HG03159 (cell line): Measurements from ENCODE around the gene ANXA11.
A peak's percentile ranks its signal among the peaks of the same experiment; 100 is the strongest.
"Not testable (repeated sequence)": the region's sequence is repeated elsewhere in the genome, so short reads cannot be mapped to it uniquely, and the experiment has no call there.

Experiments
- ATAC-seq: cut with Tn5 transposase; IDR thresholded peaks from one replicate; pipeline ENCODE4 v1.9.1; 2021; ENCODE audit warnings: mild to moderate bottlenecking, moderate library complexity; ENCODE audit not compliant: unreplicated experiment

The ANXA11 gene

DNA sequence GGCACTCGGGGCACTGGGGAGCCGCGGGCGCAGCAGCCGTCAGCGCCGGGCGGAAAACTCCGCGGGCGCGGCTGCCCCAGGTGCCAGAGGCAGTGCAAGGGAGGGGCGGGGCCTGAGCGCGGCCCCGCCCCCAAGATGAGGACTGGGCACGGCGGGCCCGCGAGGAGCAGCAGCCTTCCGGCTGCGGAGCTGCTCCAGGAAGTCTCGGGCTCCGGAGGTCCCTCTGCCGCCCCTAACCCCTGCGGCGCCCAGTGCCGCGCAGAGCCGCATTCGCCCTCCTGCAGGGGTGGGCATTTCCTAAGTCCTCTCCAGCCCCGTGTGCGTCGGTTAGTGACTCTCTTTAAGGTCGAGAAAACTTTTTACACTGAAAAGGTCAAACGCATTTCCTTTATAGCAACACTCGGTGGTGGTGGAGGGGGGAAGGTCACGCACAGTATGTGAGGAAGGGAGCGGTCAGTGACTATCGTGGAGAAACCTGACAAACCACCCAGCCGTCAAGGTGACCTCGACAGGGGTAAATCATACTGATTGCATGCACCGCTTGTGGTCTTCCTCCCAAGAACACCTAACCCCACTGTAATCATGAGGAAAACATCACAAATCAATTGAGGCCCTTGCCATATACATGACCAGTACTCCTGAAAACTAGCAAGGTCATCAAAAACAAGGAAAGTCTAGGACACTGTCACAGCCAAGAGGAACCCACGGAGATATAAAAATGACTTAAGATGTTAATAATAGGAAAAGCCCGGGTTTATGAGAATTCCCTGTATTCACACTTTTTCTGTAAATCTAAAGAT is at the start of gene ANXA11:
Gene ANXA11, minus strand, starts transcription at position 61 of the 800 bp plus-strand sequence. CDS start 32,676 bp downstream, outside the sequence.
- ATAC-seq = peak; percentile 81

DNA sequence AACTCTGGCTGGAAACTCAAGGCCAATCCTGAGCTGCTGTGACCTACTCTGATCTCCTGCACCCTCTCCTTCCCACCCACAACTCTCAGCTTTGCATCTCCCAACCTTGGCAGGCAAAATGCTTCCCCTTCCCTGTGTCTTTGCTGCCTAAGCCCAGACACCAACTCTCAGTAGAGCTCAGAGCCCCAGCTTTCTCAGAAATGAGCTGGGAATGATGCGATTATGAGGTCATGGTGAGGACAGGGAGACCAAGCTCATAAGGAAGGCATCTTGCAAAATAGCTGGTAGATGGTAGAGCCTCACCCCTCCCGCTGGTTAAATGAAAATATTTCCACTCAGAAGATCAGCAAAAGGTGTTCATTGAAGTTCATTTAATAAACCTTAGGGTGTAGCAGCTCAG is 49.4 kb upstream of the ANXA11 start:
- ATAC-seq = not testable (repeated sequence)

DNA sequence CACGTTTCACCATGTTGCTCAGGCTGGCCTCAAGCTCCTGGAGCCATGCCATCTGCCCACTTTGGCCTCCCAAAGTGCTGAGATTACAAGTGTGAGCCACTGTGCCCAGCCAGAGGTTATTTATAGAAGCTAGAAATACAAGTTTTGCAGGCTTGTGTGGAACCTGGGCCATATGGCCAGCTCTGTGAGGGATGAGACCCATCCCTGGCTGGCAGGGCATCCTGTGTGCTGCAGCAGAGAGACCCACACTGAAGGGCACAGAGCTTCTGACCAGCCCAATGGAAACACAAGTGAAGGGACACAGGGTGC is 48.6 kb upstream of the ANXA11 start:
- not testable (repeated sequence) for ATAC-seq

DNA sequence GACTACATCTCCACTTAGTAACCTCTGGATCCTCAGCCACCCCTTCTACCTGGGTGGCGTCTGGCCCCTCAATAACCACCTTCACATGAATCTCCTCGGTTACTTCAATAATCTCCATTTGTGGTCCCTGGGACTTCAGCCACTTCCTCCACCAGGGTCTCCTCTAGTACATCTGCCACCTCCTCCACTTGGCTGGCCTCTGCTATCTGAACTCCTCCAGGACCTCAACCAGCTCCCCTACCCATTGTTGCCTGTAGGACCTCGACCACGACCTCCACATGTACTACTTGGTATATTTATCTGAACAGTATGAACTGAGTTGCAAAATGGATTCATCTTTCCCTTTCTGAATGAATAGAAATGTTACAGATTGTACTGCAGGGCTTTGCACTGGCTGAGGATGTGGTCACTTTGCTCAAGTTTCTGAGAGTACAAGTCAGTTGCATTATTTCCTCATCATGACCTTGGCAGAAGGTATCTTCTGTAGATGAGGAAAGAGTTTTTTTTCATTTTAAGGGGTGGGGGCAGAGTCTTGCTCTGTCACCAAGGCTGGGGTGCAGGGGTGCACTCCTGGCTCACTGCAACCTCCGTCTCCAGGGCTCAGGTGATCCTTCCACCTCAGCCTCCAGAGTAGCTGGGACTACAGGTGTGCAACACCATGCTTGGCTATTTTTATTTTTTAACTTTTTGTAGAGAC is 48.1 kb upstream of the ANXA11 start:
- ATAC-seq = peak; percentile 84

DNA sequence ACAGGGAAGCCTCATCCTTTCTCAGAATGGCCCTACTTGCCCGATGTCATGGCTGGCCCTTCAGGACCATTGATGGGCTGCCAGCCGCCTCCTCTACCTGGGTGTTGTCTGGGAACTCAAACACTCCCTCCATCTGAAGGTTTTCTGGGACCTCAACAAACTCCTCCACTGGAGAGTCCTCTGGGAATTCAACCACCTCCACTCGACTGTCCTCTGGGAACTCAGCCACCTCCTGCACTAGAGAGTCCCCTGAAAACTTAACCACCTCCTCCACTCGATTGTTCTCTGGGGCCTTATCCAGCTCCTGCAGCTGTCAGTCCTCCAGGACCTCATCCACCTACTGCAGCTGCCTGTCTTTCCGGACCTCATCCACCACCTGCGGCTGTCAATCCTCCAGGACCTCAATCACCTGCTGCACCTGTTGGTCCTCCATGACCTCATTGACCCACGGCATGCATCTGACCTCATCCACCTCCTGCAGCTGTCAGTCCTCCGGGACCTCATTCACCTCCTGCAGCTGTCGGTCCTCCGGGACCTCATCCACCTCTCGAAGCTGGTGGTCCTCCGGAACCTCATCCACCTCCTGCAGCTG is 47.1 kb upstream of the ANXA11 start:
- ATAC-seq = no peak

DNA sequence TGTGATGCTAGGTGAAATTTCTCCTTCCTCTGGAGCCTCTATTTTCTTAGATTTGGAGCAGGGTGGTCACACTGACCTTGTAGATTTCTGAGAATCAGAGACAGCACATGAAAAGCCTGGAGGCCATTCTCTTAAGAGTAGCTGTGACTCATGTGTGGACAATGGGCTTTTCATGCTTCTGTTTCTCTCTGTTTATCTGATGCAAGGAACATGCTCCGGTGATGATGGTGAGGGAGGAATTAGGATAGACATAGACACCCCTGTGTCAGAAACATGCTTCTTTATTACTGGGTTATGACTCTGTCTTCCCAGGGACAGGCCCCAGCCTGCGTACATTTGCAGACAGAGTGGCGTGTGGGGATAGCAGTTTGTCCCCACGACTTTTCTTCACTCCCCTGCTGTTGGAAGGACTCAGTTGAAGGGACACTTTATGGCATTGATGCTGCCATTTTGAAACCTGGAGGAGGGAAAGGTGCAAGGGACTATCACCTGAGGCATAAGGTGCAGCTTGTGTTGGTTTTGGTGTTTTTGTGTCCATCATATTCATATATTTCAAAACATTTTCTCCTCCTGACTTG is 46.5 kb upstream of the ANXA11 start:
- not testable (repeated sequence) for ATAC-seq

DNA sequence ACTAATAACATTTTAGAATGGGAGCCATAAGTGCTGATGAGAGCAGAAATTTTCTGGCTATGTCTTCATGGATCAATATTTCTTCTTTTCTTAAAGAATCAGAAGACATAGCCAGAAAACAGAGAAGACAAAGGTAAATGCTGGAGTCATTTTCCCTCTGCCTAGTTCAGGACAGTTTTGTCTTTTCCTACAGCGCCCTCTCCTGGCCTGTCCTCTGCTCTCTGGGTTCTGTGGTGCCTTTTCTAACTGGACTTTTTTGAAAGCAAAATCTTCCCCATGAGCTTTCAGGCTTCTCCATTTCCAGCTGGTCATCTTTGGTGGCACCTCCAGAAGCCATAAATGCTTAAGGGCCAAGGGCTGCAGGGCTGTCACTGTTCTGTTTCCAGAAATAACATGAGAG is 45.1 kb upstream of the ANXA11 start:
- not testable (repeated sequence) for ATAC-seq

DNA sequence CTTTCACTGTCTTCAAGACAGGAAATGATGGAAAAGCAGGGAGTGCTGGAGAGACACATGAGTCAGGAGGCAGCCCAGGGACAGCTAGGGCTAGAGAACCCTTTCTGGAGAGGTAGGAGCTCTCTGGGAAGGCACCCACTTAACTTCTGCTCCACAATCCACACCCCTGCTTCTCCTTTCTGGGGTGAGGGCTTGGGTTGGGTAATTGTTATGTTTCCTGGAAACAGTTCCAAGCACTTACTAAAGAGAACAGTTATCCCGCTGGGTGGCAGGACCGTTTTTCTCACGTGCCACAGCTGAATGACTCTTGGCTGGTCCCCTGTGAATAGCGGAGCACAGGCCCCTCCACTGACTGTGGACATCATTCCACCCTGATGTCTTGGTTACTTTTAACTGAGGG is 44.6 kb upstream of the ANXA11 start:
- not testable (repeated sequence) for ATAC-seq

DNA sequence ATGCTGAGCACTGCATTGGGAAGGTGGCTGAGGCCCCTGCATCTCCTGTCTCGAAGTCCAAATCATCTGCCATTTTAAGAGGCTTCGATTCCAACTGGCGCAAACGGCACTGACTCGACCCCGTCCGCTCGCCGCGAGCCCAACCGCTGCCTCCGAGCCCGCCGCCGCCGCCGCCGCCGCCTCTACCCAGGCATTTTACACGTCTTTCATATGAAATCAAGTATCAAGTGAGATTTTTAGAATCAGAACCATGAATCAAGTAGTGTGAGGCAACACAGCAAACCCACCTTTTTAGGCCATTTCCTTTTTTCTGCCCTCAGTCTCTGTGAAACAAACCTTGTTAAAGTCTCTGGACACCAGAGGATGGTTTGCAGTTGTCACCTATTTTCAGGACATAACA is 42.3 kb upstream of the ANXA11 start:
- ATAC-seq = not testable (repeated sequence)

DNA sequence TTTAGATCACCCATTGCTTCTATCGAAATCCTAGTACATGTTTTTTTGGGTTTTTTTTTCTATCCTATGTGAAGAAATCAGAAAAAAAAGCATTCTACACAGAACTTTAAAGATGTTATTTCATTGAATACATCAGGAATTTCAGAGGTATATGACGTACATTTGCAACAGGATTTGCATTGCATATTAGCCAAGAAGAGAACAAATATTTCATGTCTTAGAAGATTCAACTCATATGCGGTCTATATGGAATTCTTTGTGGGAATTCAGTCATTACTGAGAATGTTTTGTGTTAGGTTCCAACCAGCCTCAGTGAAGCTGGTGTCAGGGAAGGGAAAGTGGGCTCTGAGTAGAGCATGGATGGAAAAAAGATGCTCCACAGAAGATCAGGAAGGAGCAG is 39.0 kb upstream of the ANXA11 start:
- ATAC-seq = not testable (repeated sequence)

DNA sequence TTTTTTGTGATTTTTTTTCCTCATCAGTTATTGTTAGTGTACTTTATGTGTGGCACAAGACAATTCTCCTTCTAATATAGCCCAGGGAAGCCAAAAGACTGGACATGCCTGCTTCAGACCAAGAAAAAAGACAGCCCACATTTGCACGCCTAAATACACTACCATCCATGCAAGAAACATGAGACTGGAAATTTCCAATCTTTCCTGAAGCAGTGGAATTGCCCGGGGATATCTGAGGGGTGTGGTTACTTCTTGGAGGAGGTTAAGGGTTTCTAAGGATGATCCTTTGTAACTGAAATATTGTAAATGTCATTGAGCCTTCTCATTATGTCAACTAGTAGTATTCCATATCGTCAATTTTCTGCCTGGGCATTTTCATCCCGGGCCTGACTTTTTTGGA is 37.0 kb upstream of the ANXA11 start:
- not testable (repeated sequence) for ATAC-seq

DNA sequence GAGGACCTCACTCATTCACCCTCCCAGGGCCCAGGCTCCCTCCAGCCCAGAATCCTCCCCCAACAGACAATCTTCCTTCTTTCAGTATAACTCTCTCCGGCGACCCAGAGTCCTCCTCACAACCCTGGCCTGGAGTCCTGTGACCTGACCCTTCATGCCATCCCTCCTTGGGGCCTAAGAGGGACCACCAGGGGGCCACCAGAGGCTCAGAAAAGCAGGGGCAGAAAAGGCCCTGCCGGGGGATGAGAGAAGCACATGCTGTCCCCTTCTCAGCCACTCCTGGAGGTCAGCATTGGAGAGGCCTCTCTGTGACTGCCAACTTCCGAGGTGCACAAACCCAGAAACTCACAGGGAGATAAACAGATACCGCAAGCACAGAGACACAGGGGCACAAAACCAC is 31.1 kb upstream of the ANXA11 start:
- ATAC-seq = not testable (repeated sequence)

DNA sequence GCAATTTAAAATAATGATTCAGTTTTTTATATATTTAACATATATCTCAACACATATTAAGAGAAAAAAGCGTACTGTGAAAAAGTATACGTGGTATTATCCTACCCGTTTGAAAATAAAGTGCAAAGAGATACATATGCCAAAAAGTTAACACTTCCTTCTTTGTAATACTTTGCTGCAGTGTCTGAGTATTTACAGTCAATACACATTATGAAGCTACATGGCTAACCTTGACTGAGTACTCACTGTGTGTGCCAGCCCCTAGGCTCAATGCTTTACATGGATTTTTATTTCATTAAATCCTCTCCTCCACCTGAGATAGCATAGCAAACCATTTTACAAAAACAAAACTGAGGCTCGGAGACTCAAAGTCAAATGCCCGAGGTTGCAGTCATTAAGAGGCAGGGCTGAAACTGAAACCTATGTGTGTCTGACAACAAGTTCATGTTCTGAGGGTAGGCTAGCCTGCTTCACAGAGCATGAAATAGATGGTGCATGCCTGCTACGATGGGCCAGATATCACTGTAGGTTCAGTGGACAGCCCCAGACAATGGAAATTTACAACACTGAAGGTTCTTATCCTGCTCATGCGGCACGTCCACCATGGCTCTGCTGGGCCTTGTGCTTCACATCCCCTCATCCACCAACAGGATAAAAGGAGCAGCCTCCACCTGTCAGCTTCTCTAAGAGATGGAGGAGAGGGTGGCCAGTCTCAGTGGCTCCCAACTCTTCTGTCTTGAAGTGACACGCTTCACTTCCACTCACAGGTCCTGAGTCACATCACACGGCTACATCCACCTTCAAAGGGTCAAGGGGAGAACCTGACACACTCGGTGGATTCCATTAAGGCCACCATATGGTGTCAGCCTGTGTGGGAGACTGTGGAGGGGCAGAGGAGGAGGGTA is 29.2 kb upstream of the ANXA11 start:
- ATAC-seq = peak; percentile 100

DNA sequence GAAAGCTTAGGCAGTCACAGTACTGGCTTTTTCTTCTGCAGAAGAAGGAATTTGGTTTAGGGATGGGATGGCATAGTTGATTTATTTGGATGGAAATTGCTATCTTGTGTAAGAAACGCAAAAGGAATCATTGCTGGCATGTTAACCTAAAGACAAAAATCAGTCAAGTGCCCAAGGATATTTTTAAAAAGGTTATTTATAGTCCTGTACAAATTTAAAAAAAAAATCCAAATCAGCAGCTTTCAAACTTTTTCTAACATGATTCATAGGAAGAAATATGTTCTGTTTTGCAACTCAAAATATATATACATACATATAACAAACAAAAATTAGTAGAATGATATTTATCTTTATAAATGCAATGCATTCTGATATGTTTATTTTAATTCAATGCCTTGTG is 28.5 kb upstream of the ANXA11 start:
- not testable (repeated sequence) for ATAC-seq

DNA sequence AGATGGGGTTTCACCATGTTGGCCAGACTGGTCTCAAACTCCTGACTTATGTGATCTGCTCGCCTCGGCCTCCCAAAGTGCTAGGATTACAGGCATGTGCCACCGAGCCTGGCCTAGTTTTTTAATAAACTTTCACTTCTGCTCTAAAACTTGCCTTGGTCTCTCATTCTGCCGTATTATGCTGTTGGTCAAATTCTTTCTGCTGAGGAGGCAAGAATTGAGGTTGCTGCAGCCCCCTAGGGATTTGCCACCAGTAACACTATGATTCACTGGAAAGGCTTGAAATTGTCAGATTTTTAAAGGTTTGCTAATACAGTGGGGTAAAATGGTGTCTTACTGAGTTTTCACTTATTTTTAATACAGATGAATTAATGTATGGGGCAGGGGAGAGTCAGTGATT is 21.4 kb upstream of the ANXA11 start:
- peak; percentile 65 for ATAC-seq

DNA sequence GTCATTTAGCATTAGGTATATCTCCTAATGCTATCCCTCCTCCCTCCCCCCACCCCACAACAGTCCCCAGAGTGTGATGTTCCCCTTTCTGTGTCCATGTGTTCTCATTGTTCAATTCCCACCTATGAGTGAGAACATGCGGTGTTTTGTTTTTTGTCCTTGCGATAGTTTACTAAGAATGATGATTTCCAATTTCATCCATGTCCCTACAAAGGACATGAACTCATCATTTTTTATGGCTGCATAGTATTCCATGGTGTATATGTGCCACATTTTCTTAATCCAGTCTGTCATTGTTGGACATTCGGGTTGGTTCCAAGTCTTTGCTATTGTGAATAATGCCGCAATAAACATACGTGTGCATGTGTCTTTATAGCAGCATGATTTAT is 17.7 kb upstream of the ANXA11 start:
- not testable (repeated sequence) for ATAC-seq

DNA sequence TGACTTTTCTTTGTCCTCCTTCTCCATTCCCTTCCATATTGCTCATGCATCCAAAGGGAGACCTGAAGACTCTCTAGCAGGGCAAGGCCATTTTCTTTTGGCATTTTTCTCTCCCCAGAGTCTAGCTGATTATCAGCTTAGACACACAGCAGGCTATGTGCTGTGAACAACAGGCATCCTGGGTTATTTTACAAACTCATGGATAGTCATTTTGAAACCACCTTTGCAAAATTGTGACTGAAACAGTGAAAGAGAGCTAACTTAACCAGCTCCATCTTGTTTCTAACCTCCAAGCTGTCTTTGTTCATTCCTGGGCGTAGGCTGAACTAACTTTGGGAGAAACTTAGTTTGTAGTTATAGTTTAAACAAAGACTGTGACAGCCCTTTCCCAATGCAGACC is 13.5 kb upstream of the ANXA11 start:
- peak; percentile 83 for ATAC-seq

DNA sequence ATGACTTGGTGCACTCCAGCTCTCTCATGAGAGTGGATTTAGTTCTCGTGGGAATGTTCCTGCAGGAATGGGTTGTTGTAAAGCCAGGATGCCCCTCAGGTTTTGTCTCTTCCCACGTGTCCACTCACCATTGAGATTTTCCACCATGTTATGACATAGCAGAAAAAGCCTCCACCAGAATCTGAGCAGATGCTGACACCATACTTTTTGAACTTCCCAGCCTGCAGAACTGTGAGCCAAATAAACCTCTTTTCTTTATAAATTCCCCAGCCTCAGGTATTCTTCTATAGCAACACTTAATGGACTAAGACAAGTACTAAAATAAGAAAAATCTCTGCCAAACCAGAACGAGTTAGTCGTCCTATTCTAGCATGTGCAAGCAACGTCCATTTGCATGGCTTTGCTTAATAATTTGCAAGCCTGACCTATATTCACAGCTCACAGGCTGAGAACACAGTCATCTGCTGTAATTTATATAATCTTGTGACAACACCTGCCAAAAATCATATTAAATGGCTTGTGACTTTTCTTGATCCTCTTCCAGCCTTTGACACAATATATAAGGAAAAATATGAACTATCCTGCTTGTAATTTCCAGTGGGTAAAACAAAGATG is 9.1 kb upstream of the ANXA11 start:
- ATAC-seq = not testable (repeated sequence)

DNA sequence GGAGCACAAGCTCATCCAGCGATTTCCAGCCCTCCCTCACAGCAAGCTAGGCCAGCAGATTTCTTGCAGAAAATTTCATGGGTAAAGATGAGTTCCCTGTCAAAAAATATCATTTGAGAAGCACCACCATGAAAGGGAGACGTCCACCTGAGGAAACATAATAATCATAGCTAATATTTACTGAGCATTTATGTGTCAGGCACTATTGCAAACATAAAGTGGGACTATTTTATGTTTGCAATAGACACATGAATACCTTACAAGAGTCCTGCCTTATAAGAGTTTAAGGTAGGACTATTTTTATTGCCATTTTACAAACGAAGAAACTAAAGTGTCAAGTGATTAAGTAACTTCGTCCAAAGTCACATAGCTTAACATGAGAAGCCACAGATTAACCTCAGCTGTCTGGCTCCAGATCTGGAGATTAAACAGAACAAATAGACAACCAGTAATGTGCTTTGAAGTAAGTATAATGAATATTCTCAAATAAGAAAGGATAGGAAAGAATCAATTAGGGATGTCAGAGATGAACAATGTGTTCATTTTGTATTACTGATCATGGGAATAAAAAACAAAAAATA is 7.3 kb upstream of the ANXA11 start:
- ATAC-seq = not testable (repeated sequence)

DNA sequence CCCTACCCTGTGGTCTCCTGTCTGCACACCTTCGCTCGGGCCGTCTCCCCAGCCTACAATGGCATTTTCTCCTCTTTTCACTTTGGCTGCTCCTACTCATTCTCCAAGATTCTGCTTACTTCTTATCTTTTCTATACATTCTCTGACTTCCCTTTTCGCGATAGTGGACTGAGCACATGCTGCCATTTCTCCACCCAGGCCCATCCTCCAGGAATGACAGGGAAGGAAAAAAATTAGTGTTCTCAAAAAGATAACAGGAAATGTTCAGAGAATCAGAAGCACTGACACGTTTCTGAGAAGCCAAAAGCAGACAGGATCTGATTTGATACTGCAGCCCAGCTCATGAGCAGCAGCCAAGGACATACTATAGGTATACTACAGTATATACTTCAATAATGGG is 6.4 kb upstream of the ANXA11 start:
- ATAC-seq = no peak
